Cerebellar nuclear complex (tissue), 1 donor: Measurements from ENCODE around the gene STX4.

ENCODE experiments used
- DNase-seq, 2 experiments: peaks; one replicate each; lab custom pipeline; 2025; lab: John Stamatoyannopoulos, UW

STX4 gene

GRCh38 chr16:31083556-31083955, 50.2 kb downstream of the STX4 start:
- no peak for DNase-seq

- DNase-seq: no peak
Observed at GRCh38 chr16:31083981-31084380, 50.6 kb downstream of the STX4 start.

GRCh38 chr16:31084584-31085302, 51.4 kb downstream of the STX4 start:
- DNase-seq: no peak

- DNase-seq: no peak
Observed at GRCh38 chr16:31085411-31085810, 52.1 kb downstream of the STX4 start.

- no peak for DNase-seq
Observed at GRCh38 chr16:31085873-31086628, 52.7 kb downstream of the STX4 start.

GRCh38 chr16:31086629-31086906, 53.2 kb downstream of the STX4 start:
- DNase-seq: no peak

- no peak for DNase-seq
Observed at GRCh38 chr16:31087481-31087880, 54.1 kb downstream of the STX4 start.

GRCh38 chr16:31087971-31088370, 54.6 kb downstream of the STX4 start:
- no peak for DNase-seq

- DNase-seq: no peak
Observed at GRCh38 chr16:31088459-31089183, 55.3 kb downstream of the STX4 start, which contains the start of gene PRSS53. Gene PRSS53 (minus strand): TSS chr16:31088943. CDS start chr16:31088809, 134 bp downstream.

GRCh38 chr16:31089199-31089598, 55.8 kb downstream of the STX4 start:
- no peak for DNase-seq
